ENCODE data around the gene ARID5A. TPM values are rescaled to one million over a fixed set of nuclear protein-coding genes. Genes with fewer than 3 reads are reported as not detected.

The ARID5A gene
- total and polyA plus RNA-seq, 10 of the 15 experiments (the other 5 are each of a cell fraction or from before 2014, with no cell fraction given): 0.76 to 87.1 (median 37.6) TPM

- CTCF ChIA-PET: interaction anchor here (0.7 kb wide), 1 partner anchor 14 kb away, joined by 4 read pairs; no protein-coding TSS in a partner anchor
- Histone ChIP-seq H3K36me3 (ENCODE audit: control insufficient read depth in 2 of 2, insufficient read depth in 2 of 2, low read length in 1 of 2) (peaks cover 19 to 29% of the 10 kb centered on the region in 2 experiments), H3K79me2 (ENCODE audit: control insufficient read depth, insufficient read depth, low read length) (no peaks in the 10 kb centered on the region), H4K20me1 (ENCODE audit: control insufficient read depth, insufficient read depth) (no peaks in the 10 kb centered on the region), H3K9me3 (replicated peaks; ENCODE audit: control insufficient read depth, insufficient read depth, low read length) (no peaks in the 10 kb centered on the region), H3K9ac (ENCODE audit: control insufficient read depth, insufficient read depth, low read length) (no peak overlapping the region), H3K27ac (ENCODE audit: control insufficient read depth, insufficient read depth) (no peak overlapping the region), H3K4me1 (ENCODE audit: control insufficient read depth, insufficient read depth, low read length) (no peaks in the 10 kb centered on the region), H3K27me3 (replicated peaks in 1 of 2; ENCODE audit: control insufficient read depth in 2 of 2, insufficient read depth in 2 of 2, low read length in 1 of 2) (no peaks in the 10 kb centered on the region), H3K4me3 (no peak overlapping the region), H3K4me2 (ENCODE audit: control insufficient read depth, insufficient read depth) (no peak overlapping the region), H2AFZ (ENCODE audit: control insufficient read depth, low read depth, low read length) (no peak overlapping the region)
- intact Hi-C loops (cut with micrococcal nuclease; ENCODE audit: unreplicated experiment): no loop called here
- RAD21 ChIA-PET (ENCODE audit: unreplicated experiment): no interaction called here
- in situ Hi-C loops (cut with MboI): no loop called here
- DNase-seq (ENCODE audit: low read depth, low spot score): no peak
- no TSS peak for BruUV-seq (replicated peaks)
- 96% methylated on average over 3 of the region's 3 CpGs for WGBS (ENCODE audit: insufficient coverage, insufficient replicate concordance, low lambda C conversion rate, missing lambda C conversion rate)
- SMC1A ChIA-PET (ENCODE audit: uncharacterized antibody, unreplicated experiment): no interaction called here
- ATAC-seq: no peak
- POLR2A ChIA-PET: no interaction called here
- FAIRE-seq: no peak
- no peak for TF ChIP-seq MYC (IDR thresholded peaks at IDR 0.05; ENCODE audit: insufficient read depth, insufficient read length, insufficient replicate concordance, low read length, severe bottlenecking)
- TF ChIP-seq BCL11A (IDR thresholded peaks at IDR 0.05; ENCODE audit: low read depth, low read length): no peak
- TF ChIP-seq MAX (IDR thresholded peaks at IDR 0.05; ENCODE audit: low read depth, low read length): no peak
- TF ChIP-seq EGR1 (IDR thresholded peaks at IDR 0.05; ENCODE audit: borderline replicate concordance in 1 of 2, low read depth in 2 of 2, low read length in 2 of 2): no peak
- no peak for TF ChIP-seq POLR2AphosphoS2 (IDR thresholded peaks at IDR 0.05; ENCODE audit: low read depth, low read length)
- TF ChIP-seq CTCF (IDR thresholded peaks at IDR 0.05 in 2 of 3, conservative IDR thresholded peaks at IDR 0.05 in 1 of 3; ENCODE audit: control insufficient read depth in 2 of 3, extremely low read depth in 1 of 3, insufficient read depth in 1 of 3, low read depth in 3 of 3, low read length in 3 of 3): no peak
- no peak for TF ChIP-seq MLLT1 (IDR thresholded peaks at IDR 0.05)
- TF ChIP-seq ATF3 (IDR thresholded peaks at IDR 0.05; ENCODE audit: borderline replicate concordance, extremely low read depth, low read depth, low read length): no peak
- TF ChIP-seq CUX1 (IDR thresholded peaks at IDR 0.05; ENCODE audit: insufficient replicate concordance, low read depth, low read length): no peak
- no peak for TF ChIP-seq IKZF1 (conservative IDR thresholded peaks at IDR 0.05)
- no peak for TF ChIP-seq NFIC (IDR thresholded peaks at IDR 0.05; ENCODE audit: low read depth, low read length)
- no peak for TF ChIP-seq SREBF1 (IDR thresholded peaks at IDR 0.05; ENCODE audit: low read length)
- no peak for TF ChIP-seq EP300 (IDR thresholded peaks at IDR 0.05; ENCODE audit: borderline replicate concordance in 1 of 2, control insufficient read depth in 1 of 2, low read depth in 2 of 2, low read length in 2 of 2)
- no peak for TF ChIP-seq HDAC6 (IDR thresholded peaks at IDR 0.05; ENCODE audit: unreplicated experiment)
These were observed 54.9 kb downstream of the ARID5A start for GRCh38 chr2:96591494-96591893.

Data from GM12878 (cell line).